Esophagus muscularis mucosa (tissue), 4 donors: Measurements from ENCODE around the gene PRRX1.

Experiments
- EP300 ChIP-seq: sonication (generic); formaldehyde crosslinking; IDR thresholded peaks from one replicate; pipeline ENCODE4 v1.6.1; 2017; ENCODE audit warnings: antibody characterized with exemption
- POLR2A ChIP-seq: fragments of 450-650 bp; IDR thresholded peaks from one replicate; pipeline ENCODE4 v1.6.1; 2017; ENCODE audit warnings: antibody characterized with exemption, moderate library complexity, mild to moderate bottlenecking, low read depth
- POLR2AphosphoS5 ChIP-seq, 2 donors: sonication (generic); formaldehyde crosslinking; IDR thresholded peaks; one replicate each; pipeline ENCODE4 v1.6.1; 2017; ENCODE audit warnings: antibody characterized with exemption in 2 of 2
- TF ChIP-seq, protein P1 (sequence below), 3 experiments: fragments of 200-600 bp in 2 of 3; fragments of 450-650 bp in 1 of 3; sonication (generic) in 2 of 3; IDR thresholded peaks; one replicate each; pipeline ENCODE4 v1.5.1; 2017 to 2019; ENCODE audit warnings: antibody characterized with exemption in 3 of 3, mild to moderate bottlenecking in 2 of 3, moderate library complexity in 1 of 3

DNA sequence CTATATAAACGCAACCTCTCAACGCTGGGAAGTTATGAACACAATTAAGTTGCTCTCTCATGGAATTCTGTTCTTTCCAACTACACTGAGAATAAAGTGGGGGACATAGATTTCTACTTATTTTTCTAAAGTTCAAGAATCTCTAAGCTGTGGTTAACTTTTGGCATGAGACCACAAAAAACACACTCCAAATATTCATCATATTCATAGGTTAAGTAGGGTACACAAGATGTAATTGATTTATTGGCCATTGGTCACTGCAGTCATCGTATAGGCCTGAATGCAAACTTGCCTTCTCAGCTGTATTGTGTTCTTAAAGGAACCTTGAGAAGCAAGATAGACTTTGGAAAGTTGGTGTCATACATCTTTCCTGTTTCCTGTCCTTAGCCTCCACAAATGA is 40.3 kb downstream of the PRRX1 start:
- TF ChIP-seq, protein P1, sequence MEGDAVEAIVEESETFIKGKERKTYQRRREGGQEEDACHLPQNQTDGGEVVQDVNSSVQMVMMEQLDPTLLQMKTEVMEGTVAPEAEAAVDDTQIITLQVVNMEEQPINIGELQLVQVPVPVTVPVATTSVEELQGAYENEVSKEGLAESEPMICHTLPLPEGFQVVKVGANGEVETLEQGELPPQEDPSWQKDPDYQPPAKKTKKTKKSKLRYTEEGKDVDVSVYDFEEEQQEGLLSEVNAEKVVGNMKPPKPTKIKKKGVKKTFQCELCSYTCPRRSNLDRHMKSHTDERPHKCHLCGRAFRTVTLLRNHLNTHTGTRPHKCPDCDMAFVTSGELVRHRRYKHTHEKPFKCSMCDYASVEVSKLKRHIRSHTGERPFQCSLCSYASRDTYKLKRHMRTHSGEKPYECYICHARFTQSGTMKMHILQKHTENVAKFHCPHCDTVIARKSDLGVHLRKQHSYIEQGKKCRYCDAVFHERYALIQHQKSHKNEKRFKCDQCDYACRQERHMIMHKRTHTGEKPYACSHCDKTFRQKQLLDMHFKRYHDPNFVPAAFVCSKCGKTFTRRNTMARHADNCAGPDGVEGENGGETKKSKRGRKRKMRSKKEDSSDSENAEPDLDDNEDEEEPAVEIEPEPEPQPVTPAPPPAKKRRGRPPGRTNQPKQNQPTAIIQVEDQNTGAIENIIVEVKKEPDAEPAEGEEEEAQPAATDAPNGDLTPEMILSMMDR (IDR thresholded peaks at IDR 0.05) = no peak
- no peak for TF ChIP-seq POLR2A
- no peak for TF ChIP-seq EP300
- TF ChIP-seq POLR2AphosphoS5 (IDR thresholded peaks at IDR 0.05) = no peak
